Mesendoderm (in vitro differentiated cells): ENCODE results near the gene SORCS2.

ENCODE experiments used
- DNase-seq: peaks from one replicate; pipeline ENCODE4 v3.0.0; 2013
- H2AK5ac ChIP-seq: 2 replicates; pipeline ENCODE4 v1.6.1; 2013; ENCODE audit warnings: low read length, inconsistent platforms
- H2BK120ac ChIP-seq: 2 replicates; pipeline ENCODE4 v1.6.1; 2013; ENCODE audit warnings: low read depth, mild to moderate bottlenecking, low read length, moderate library complexity, mixed read lengths
- H2BK15ac ChIP-seq: replicated peaks from 2 replicates; pipeline ENCODE4 v1.6.1; 2013; ENCODE audit warnings: low read depth, mild to moderate bottlenecking, moderate library complexity
- H2BK5ac ChIP-seq: 2 replicates; pipeline ENCODE4 v1.6.1; 2013; ENCODE audit warnings: low read length, inconsistent platforms
- H3K18ac ChIP-seq: 2 replicates; pipeline ENCODE4 v1.6.1; 2013; ENCODE audit warnings: mild to moderate bottlenecking, low read length, mixed read lengths
- H3K23ac ChIP-seq: one replicate; pipeline ENCODE4 v1.6.1; 2013; ENCODE audit warnings: low read length
- H3K27ac ChIP-seq: 2 replicates; pipeline ENCODE4 v1.5.1; 2013; ENCODE audit warnings: low read depth, mild to moderate bottlenecking, inconsistent platforms, low read length, moderate library complexity
- H3K27me3 ChIP-seq: 2 replicates; pipeline ENCODE4 v1.6.1; 2013; ENCODE audit warnings: low read length, control low read depth, mild to moderate bottlenecking, inconsistent platforms; ENCODE audit not compliant: insufficient read depth, poor library complexity
- H3K36me3 ChIP-seq: 2 replicates; pipeline ENCODE4 v1.6.1; 2013; ENCODE audit warnings: low read length, inconsistent platforms; ENCODE audit not compliant: control insufficient read depth, insufficient read depth
- H3K4ac ChIP-seq: one replicate; pipeline ENCODE4 v1.6.1; 2013; ENCODE audit warnings: low read depth, mild to moderate bottlenecking, low read length, moderate library complexity
- H3K4me1 ChIP-seq: 2 replicates; pipeline ENCODE4 v1.6.1; 2013; ENCODE audit warnings: low read depth, low read length, inconsistent platforms; ENCODE audit not compliant: control insufficient read depth
- H3K4me2 ChIP-seq: 2 replicates; pipeline ENCODE4 v1.6.1; 2013; ENCODE audit warnings: low read length
- H3K4me3 ChIP-seq: 2 replicates; pipeline ENCODE4 v1.5.1; 2013; ENCODE audit warnings: mild to moderate bottlenecking, low read length
- H3K56ac ChIP-seq: one replicate; pipeline ENCODE4 v1.6.1; 2013; ENCODE audit warnings: low read length
- H3K79me1 ChIP-seq: 2 replicates; pipeline ENCODE4 v1.6.1; 2013; ENCODE audit warnings: low read length, inconsistent platforms
- H3K79me2 ChIP-seq: 2 replicates; pipeline ENCODE4 v1.6.1; 2013; ENCODE audit warnings: mild to moderate bottlenecking, low read length; ENCODE audit not compliant: control insufficient read depth, insufficient read depth
- H3K9ac ChIP-seq: 2 replicates; pipeline ENCODE4 v1.6.1; 2013; ENCODE audit warnings: low read length, inconsistent platforms
- H4K5ac ChIP-seq: one replicate; pipeline ENCODE4 v1.6.1; 2013; ENCODE audit warnings: low read length
- H4K8ac ChIP-seq: one replicate; pipeline ENCODE4 v1.6.1; 2013; ENCODE audit warnings: low read depth, mild to moderate bottlenecking, control low read depth, low read length, moderate library complexity
- WGBS: extraction: QIAGEN DNeasy Blood & Tissue Kit; methylation state at CpG from one replicate; pipeline ENCODE4 v1.1.7; 2013; ENCODE audit warnings: low lambda C conversion rate, missing lambda C conversion rate; ENCODE audit not compliant: insufficient coverage; ENCODE audit errors: extremely low coverage; 5-methylcytosine and 5-hydroxymethylcytosine counted together

SORCS2 gene

GRCh38 chr4:7361280-7361895, 169.1 kb downstream of the SORCS2 start:
- Histone ChIP-seq H3K79me2 (no peaks in the 10 kb centered on the region), H3K27me3 (no peaks in the 10 kb centered on the region), H4K8ac (no peak overlapping the region), H2BK5ac (no peak overlapping the region), H3K18ac (no peak overlapping the region), H2BK15ac (no peak overlapping the region), H3K36me3 (no peaks in the 10 kb centered on the region), H3K4me2 (no peak overlapping the region), H3K9ac (no peak overlapping the region), H3K4ac (no peak overlapping the region), H3K79me1 (no peaks in the 10 kb centered on the region), H4K5ac (no peak overlapping the region), H2AK5ac (no peak overlapping the region), H3K4me3 (no peak overlapping the region), H3K4me1 (no peaks in the 10 kb centered on the region), H2BK120ac (no peak overlapping the region), H3K23ac (no peak overlapping the region), H3K56ac (no peak overlapping the region), H3K27ac (no peak overlapping the region)
- no peak for DNase-seq
- no CpG with 5 or more reads among the region's 14 CpGs for WGBS

GRCh38 chr4:7362341-7362740, 170.0 kb downstream of the SORCS2 start:
- H3K79me2 ChIP-seq, result no peaks in the 10 kb centered on the region
- no peak overlapping the region for H3K4me2 ChIP-seq
- H3K27me3 ChIP-seq, result no peaks in the 10 kb centered on the region
- no peak overlapping the region for H3K4ac ChIP-seq
- H4K8ac ChIP-seq, result no peak overlapping the region
- no CpG with 5 or more reads among the region's 2 CpGs for WGBS
- H3K56ac ChIP-seq, result no peak overlapping the region
- no peak overlapping the region for H3K23ac ChIP-seq
- H2AK5ac ChIP-seq, result no peak overlapping the region
- H2BK120ac ChIP-seq, result no peak overlapping the region
- no peak overlapping the region for H4K5ac ChIP-seq
- no peaks in the 10 kb centered on the region for H3K36me3 ChIP-seq
- no peaks in the 10 kb centered on the region for H3K79me1 ChIP-seq
- no peak overlapping the region for H3K18ac ChIP-seq
- DNase-seq, result no peak
- H2BK5ac ChIP-seq, result no peak overlapping the region
- H3K27ac ChIP-seq, result no peak overlapping the region
- H2BK15ac ChIP-seq, result no peak overlapping the region
- no peaks in the 10 kb centered on the region for H3K4me1 ChIP-seq
- H3K9ac ChIP-seq, result no peak overlapping the region
- no peak overlapping the region for H3K4me3 ChIP-seq

DNA sequence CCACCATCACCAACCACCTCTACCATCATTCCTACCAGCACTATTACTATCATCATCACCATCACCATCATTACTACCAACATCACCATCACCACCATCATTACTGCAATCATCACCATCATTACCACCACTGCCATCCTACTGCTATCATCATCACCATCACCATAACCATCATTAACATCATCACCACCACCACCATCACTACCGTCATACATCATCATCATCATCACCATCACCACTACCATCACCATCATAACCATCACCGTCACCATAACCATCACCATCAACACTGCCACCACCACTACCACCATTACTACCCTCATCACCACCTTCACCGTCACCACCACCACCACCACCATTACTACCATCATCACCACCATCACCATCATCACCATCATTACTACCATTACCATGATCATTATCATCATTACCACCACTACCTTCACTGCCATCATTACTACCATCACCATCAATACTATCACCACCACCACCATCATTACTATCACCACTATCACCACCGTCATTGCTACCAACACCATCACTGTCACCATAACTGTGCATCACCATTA, 170.6 kb downstream of the SORCS2 start:
- Histone ChIP-seq H2BK120ac (no peak overlapping the region), H3K56ac (no peak overlapping the region), H2AK5ac (no peak overlapping the region), H3K4ac (no peak overlapping the region), H3K79me1 (no peaks in the 10 kb centered on the region), H3K23ac (no peak overlapping the region), H4K8ac (no peak overlapping the region), H3K4me1 (no peaks in the 10 kb centered on the region), H3K79me2 (no peaks in the 10 kb centered on the region), H3K36me3 (no peaks in the 10 kb centered on the region), H3K4me3 (no peak overlapping the region), H4K5ac (no peak overlapping the region), H2BK5ac (no peak overlapping the region), H3K27ac (no peak overlapping the region), H3K4me2 (no peak overlapping the region), H3K18ac (no peak overlapping the region), H3K27me3 (no peaks in the 10 kb centered on the region), H3K9ac (no peak overlapping the region), H2BK15ac (no peak overlapping the region)
- no CpG with 5 or more reads among the region's 4 CpGs for WGBS
- DNase-seq, result no peak

GRCh38 chr4:7364979-7365378, 172.6 kb downstream of the SORCS2 start:
- no peak for DNase-seq
- H3K23ac ChIP-seq, result no peak overlapping the region

GRCh38 chr4:7365462-7366179, 173.3 kb downstream of the SORCS2 start:
- H3K23ac ChIP-seq, result no peak overlapping the region
- H4K5ac ChIP-seq, result no peak overlapping the region
- no peak overlapping the region for H3K4me2 ChIP-seq
- H3K27me3 ChIP-seq, result no peaks in the 10 kb centered on the region
- H3K18ac ChIP-seq, result no peak overlapping the region
- WGBS, result no CpG with 5 or more reads among the region's 22 CpGs
- H3K79me2 ChIP-seq, result no peaks in the 10 kb centered on the region
- H3K4me3 ChIP-seq, result no peak overlapping the region
- H3K56ac ChIP-seq, result no peak overlapping the region
- DNase-seq, result no peak
- no peak overlapping the region for H3K9ac ChIP-seq
- H3K4ac ChIP-seq, result no peak overlapping the region
- no peak overlapping the region for H2BK120ac ChIP-seq
- H3K79me1 ChIP-seq, result no peaks in the 10 kb centered on the region
- no peaks in the 10 kb centered on the region for H3K36me3 ChIP-seq
- no peak overlapping the region for H2BK15ac ChIP-seq
- no peak overlapping the region for H4K8ac ChIP-seq
- H2AK5ac ChIP-seq, result no peak overlapping the region
- H3K27ac ChIP-seq, result no peak overlapping the region
- no peaks in the 10 kb centered on the region for H3K4me1 ChIP-seq
- no peak overlapping the region for H2BK5ac ChIP-seq

More at GRCh38 chr4:7364979-7365378, 172.6 kb downstream of the SORCS2 start:
- Histone ChIP-seq H3K4me2 (no peak overlapping the region), H4K8ac (no peak overlapping the region), H2BK120ac (no peak overlapping the region), H3K36me3 (no peaks in the 10 kb centered on the region), H3K4me3 (no peak overlapping the region), H3K79me2 (no peaks in the 10 kb centered on the region), H3K79me1 (no peaks in the 10 kb centered on the region), H4K5ac (no peak overlapping the region), H3K4me1 (no peaks in the 10 kb centered on the region), H3K27me3 (no peaks in the 10 kb centered on the region), H3K56ac (no peak overlapping the region), H2AK5ac (no peak overlapping the region), H3K9ac (no peak overlapping the region), H2BK15ac (no peak overlapping the region), H3K27ac (no peak overlapping the region), H3K18ac (no peak overlapping the region), H2BK5ac (no peak overlapping the region), H3K4ac (no peak overlapping the region)
- no CpG with 5 or more reads among the region's 5 CpGs for WGBS
